ENCODE results near the gene LRRFIP1.

- TF ChIP-seq POLR2A (IDR thresholded peaks at IDR 0.05) (no peak), CTCF (IDR thresholded peaks at IDR 0.05) (no peak)
Measured at GRCh38 chr2:237594514-237594871, 32.9 kb upstream of the LRRFIP1 start.

All from ovary (tissue), 3 donors.